ENCODE measurements around the gene FADS1. TPM values are rescaled to one million over a fixed set of nuclear protein-coding genes. Genes with fewer than 3 reads are reported as not detected.

FADS1 gene
- total and polyA plus RNA-seq, 2 of the 13 experiments (the other 11 are each of a cell fraction or from before 2014, with no cell fraction given): 91.8 to 108 TPM

DNA sequence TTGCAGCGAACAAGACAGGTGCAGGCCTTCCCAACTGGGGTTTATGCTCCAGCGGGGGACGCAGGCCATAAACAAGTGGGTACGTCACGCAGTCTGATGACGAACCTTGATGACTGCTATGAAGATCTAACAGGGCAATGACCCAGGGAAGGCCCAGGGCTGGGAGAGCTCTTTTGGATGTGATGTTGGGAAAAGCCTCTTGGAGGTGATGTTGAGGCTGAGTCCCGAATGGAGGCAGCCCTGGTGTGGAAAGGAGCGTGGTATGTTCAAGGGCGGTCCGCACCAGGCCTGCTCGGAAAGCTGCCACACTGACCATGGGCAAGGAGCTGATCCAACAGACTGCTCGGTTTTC lies 17.1 kb upstream of the FADS1 start:
- Histone ChIP-seq H3K36me3 (replicated peaks in 1 of 2; ENCODE audit: control insufficient read depth in 1 of 2, insufficient read depth in 2 of 2, low read length in 2 of 2) (peaks cover 0 to under 1% of the 10 kb centered on the region in 2 experiments; a peak in 2 of 5 replicates), H3K79me2 (ENCODE audit: insufficient read depth, low read length) (peaks cover 29% of the 10 kb centered on the region), H3K4me3 (replicated peaks in 1 of 3; ENCODE audit: insufficient read depth in 1 of 3, low read depth in 2 of 3, low read length in 3 of 3) (no peak overlapping the region), H3K9me3 (ENCODE audit: low read length) (no peaks in the 10 kb centered on the region), H3K4me2 (ENCODE audit: low read depth, low read length) (no peak overlapping the region), H3K27ac (ENCODE audit: extremely low read length, insufficient read depth, low read length) (no peak overlapping the region), H4K20me1 (ENCODE audit: insufficient read depth, low read length) (no peaks in the 10 kb centered on the region), H3K4me1 (ENCODE audit: insufficient read depth, low read length) (peaks cover 29% of the 10 kb centered on the region), H3K9ac (ENCODE audit: insufficient read depth, low read depth, low read length) (no peak overlapping the region), H3K27me3 (ENCODE audit: control insufficient read depth in 1 of 2, insufficient read depth in 2 of 2, low read length in 2 of 2) (no peaks in the 10 kb centered on the region), H2AFZ (ENCODE audit: low read length) (no peak overlapping the region)
- BruUV-seq (replicated peaks): no TSS peak
- ChIA-PET POLR2A (no interaction called here), CTCF (ENCODE audit: low intra/inter-chr PET ratio, low total read pairs) (no interaction called here)
- TF ChIP-seq UBTF (CRISPR knock-in tag; IDR thresholded peaks at IDR 0.05): no peak
- TF ChIP-seq ZNF646 (CRISPR knock-in tag; IDR thresholded peaks at IDR 0.05): no peak
- TF ChIP-seq, protein P1, sequence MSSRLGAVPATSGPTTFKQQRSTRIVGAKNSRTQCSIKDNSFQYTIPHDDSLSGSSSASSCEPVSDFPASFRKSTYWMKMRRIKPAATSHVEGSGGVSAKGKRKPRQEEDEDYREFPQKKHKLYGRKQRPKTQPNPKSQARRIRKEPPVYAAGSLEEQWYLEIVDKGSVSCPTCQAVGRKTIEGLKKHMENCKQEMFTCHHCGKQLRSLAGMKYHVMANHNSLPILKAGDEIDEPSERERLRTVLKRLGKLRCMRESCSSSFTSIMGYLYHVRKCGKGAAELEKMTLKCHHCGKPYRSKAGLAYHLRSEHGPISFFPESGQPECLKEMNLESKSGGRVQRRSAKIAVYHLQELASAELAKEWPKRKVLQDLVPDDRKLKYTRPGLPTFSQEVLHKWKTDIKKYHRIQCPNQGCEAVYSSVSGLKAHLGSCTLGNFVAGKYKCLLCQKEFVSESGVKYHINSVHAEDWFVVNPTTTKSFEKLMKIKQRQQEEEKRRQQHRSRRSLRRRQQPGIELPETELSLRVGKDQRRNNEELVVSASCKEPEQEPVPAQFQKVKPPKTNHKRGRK (CRISPR knock-in tag; IDR thresholded peaks at IDR 0.05): no peak
- TF ChIP-seq HDAC1 (CRISPR knock-in tag; IDR thresholded peaks at IDR 0.05): no peak
- no peak for TF ChIP-seq ZKSCAN5 (CRISPR knock-in tag; IDR thresholded peaks at IDR 0.05)
- no peak for TF ChIP-seq ZNF451 (CRISPR knock-in tag; IDR thresholded peaks at IDR 0.05)
- TF ChIP-seq, protein P2, sequence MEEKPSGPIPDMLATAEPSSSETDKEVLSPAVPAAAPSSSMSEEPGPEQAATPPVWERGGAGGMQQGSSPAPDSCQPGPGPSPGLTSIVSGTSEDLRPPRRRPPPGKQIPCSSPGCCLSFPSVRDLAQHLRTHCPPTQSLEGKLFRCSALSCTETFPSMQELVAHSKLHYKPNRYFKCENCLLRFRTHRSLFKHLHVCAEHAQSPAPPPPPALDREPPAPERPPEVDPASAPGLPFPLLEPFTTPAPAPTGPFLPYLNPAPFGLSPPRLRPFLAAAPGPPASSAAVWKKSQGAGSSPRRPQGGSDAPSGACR (CRISPR knock-in tag; IDR thresholded peaks at IDR 0.05): no peak
- no peak for TF ChIP-seq ONECUT2 (CRISPR knock-in tag; IDR thresholded peaks at IDR 0.05)
- TF ChIP-seq, protein P3, sequence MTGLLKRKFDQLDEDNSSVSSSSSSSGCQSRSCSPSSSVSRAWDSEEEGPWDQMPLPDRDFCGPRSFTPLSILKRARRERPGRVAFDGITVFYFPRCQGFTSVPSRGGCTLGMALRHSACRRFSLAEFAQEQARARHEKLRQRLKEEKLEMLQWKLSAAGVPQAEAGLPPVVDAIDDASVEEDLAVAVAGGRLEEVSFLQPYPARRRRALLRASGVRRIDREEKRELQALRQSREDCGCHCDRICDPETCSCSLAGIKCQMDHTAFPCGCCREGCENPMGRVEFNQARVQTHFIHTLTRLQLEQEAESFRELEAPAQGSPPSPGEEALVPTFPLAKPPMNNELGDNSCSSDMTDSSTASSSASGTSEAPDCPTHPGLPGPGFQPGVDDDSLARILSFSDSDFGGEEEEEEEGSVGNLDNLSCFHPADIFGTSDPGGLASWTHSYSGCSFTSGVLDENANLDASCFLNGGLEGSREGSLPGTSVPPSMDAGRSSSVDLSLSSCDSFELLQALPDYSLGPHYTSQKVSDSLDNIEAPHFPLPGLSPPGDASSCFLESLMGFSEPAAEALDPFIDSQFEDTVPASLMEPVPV (CRISPR knock-in tag; IDR thresholded peaks at IDR 0.05): no peak
- TF ChIP-seq, protein P4, sequence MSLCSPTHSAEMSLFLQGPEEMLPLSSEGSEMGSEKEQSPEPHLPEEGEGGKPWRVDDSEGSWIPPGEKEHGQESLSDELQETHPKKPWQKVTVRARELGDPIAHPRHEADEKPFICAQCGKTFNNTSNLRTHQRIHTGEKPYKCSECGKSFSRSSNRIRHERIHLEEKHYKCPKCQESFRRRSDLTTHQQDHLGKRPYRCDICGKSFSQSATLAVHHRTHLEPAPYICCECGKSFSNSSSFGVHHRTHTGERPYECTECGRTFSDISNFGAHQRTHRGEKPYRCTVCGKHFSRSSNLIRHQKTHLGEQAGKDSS (CRISPR knock-in tag; IDR thresholded peaks at IDR 0.05; ENCODE audit: borderline replicate concordance, low read depth): no peak
- no peak for TF ChIP-seq ZNF772 (CRISPR knock-in tag; IDR thresholded peaks at IDR 0.05)
- ATAC-seq (no peak), DNase-seq (ENCODE audit: low spot score) (no peak), FAIRE-seq (no peak)
- intact Hi-C loops (cut with micrococcal nuclease; ENCODE audit: unreplicated experiment) (loop anchor here (1.0 kb wide), 1 partner anchor 36 kb away; no protein-coding TSS in a partner anchor), in situ Hi-C loops (cut with HindIII; ENCODE audit: extremely low pct_ligation_motif_present, low pct_unique_long_range_greater_than_20kb) (no loop called here)
- WGBS (ENCODE audit: low lambda C conversion rate): 92% methylated on average over 12 of the region's 12 CpGs

Measured in HepG2 (cell line).